ENCODE data around the gene ANKRD55. TPM values are rescaled to one million over a fixed set of nuclear protein-coding genes. Genes with fewer than 3 reads are reported as not detected.

ANKRD55 gene
- total RNA-seq (2021; fragmentation: NEBNext Ultra II Directional; extraction: Animal tissue kit (Norgen Biotek cat#: 25700)) (not detected in 2 replicates), polyA plus RNA-seq (2011; rRNA removed) (not detected in 2 replicates), polyA minus RNA-seq (2011; rRNA and poly(A)+ RNA removed) (not detected in 2 replicates)
- not detected for polyA plus RNA-seq (2011; cell fraction: cytosol; rRNA removed)
- polyA plus RNA-seq (2011; cell fraction: nucleus; rRNA removed): not detected
- not detected in 4 replicates for polyA plus RNA-seq (2012, experiment 1 of 2)
- not detected for polyA plus RNA-seq (2012, experiment 2 of 2)
- not detected for polyA plus RNA-seq (2013, experiment 1 of 2)
- not detected for polyA plus RNA-seq (2013, experiment 2 of 2)
- not detected for polyA minus RNA-seq (2011; cell fraction: cytosol; rRNA and poly(A)+ RNA removed)
- polyA minus RNA-seq (2011; cell fraction: nucleus; rRNA and poly(A)+ RNA removed): not detected
- long read RNA-seq, experiment 1: 0 reads
- long read RNA-seq, experiment 2: 0 reads

GRCh38 chr5:56233230-56233629 is at the start of gene ANKRD55:
ANKRD55 (minus strand) TSS chr5:56233330; CDS start chr5:56232913, 417 bp downstream.
- POLR2A ChIA-PET (ENCODE audit: partially characterized antibody): no interaction called here
- Histone ChIP-seq H3K79me1 (ENCODE audit: low read depth, low read length) (no peaks in the 10 kb centered on the region), H3K9ac (replicated peaks in 1 of 4; ENCODE audit: extremely low read depth in 1 of 4, low read depth in 3 of 4, low read length in 3 of 4) (no peak within 1 kb of the TSS)

More at GRCh38 chr5:56233230-56233629, at the start of gene ANKRD55:
- no peak for TF ChIP-seq TBP (IDR thresholded peaks at IDR 0.05; ENCODE audit: low read depth, low read length)
- TF ChIP-seq BCL11A (IDR thresholded peaks at IDR 0.05; ENCODE audit: low read depth in 2 of 2, low read length in 2 of 2): no peak
- TF ChIP-seq SIN3A (conservative IDR thresholded peaks at IDR 0.05 in 1 of 2, IDR thresholded peaks at IDR 0.05 in 1 of 2; ENCODE audit: low read depth in 1 of 2, low read length in 2 of 2): no peak
- TF ChIP-seq TAF1 (IDR thresholded peaks at IDR 0.05; ENCODE audit: low read depth, low read length): no peak
- no peak for TF ChIP-seq POU5F1 (IDR thresholded peaks at IDR 0.05; ENCODE audit: low read depth, low read length)
- Histone ChIP-seq H3K9me3 (ENCODE audit: insufficient read depth in 2 of 2, low read depth in 1 of 2, low read length in 1 of 2) (no peaks in the 10 kb centered on the region), H2BK5ac (ENCODE audit: low read depth, low read length) (no peak within 1 kb of the TSS), H3K27ac (ENCODE audit: low read depth, low read length) (no peak within 1 kb of the TSS), H3K27me3 (replicated peaks in 1 of 4; ENCODE audit: control insufficient read depth in 3 of 4, extremely low read depth in 1 of 4, insufficient read depth in 3 of 4, low read length in 3 of 4) (no peaks in the 10 kb centered on the region), H3K14ac (ENCODE audit: insufficient read length) (no peak within 1 kb of the TSS), H4K20me1 (replicated peaks in 1 of 2; ENCODE audit: control insufficient read depth in 1 of 2, insufficient read depth in 2 of 2, low read length in 2 of 2) (no peaks in the 10 kb centered on the region), H3K4ac (replicated peaks; ENCODE audit: insufficient read length, low read depth, low read length) (no peak within 1 kb of the TSS), H4K8ac (ENCODE audit: extremely low read depth, insufficient read depth, low read length) (no peak within 1 kb of the TSS), H2AK5ac (ENCODE audit: low read depth, low read length) (no peak within 1 kb of the TSS), H2BK120ac (replicated peaks; ENCODE audit: low read depth, low read length) (no peak within 1 kb of the TSS), H3K79me2 (ENCODE audit: control insufficient read depth in 1 of 2, insufficient read depth in 2 of 2, low read length in 2 of 2) (no peaks in the 10 kb centered on the region), H3K4me3 (ENCODE audit: extremely low read depth in 1 of 4, insufficient read depth in 2 of 4, low read depth in 3 of 4, low read length in 4 of 4) (no peak within 1 kb of the TSS), H3K18ac (ENCODE audit: extremely low read depth, low read length) (no peak within 1 kb of the TSS), H3K23ac (ENCODE audit: insufficient read length) (no peak within 1 kb of the TSS), H3K36me3 (ENCODE audit: control insufficient read depth in 2 of 4, insufficient read depth in 4 of 4, low read length in 3 of 4) (no peaks in the 10 kb centered on the region), H2AFZ (ENCODE audit: low read length) (peak within 1 kb of the TSS; percentile 77; the same call in 1 of the 2 replicates), H2BK12ac (ENCODE audit: low read depth, low read length) (no peak within 1 kb of the TSS), H3K4me2 (ENCODE audit: insufficient read depth in 1 of 2, low read depth in 2 of 2, low read length in 2 of 2) (no peak within 1 kb of the TSS), H3K4me1 (replicated peaks in 1 of 4; ENCODE audit: control insufficient read depth in 3 of 4, insufficient read depth in 4 of 4, low read length in 3 of 4) (peaks cover 0 to 4% (median 0%) of the 10 kb centered on the region in 4 experiments; a peak in 3 of 7 replicates), H4K5ac (ENCODE audit: insufficient read length, low read depth, low read length) (no peak within 1 kb of the TSS), H3K56ac (replicated peaks; ENCODE audit: insufficient read length, low read depth, low read length) (no peak within 1 kb of the TSS), H2BK15ac (ENCODE audit: low read length) (no peak within 1 kb of the TSS), H4K91ac (replicated peaks; ENCODE audit: insufficient read length, low read length) (no peak within 1 kb of the TSS), H3K23me2 (ENCODE audit: low read depth, low read length) (no peaks in the 10 kb centered on the region; the same call in 1 of the 2 replicates), H2BK20ac (ENCODE audit: low read length) (no peak within 1 kb of the TSS)
- CTCF ChIA-PET (ENCODE audit: partially characterized antibody): interaction anchor here (1.1 kb wide), 2 partner anchors 31 to 298 kb away, joined by 3 to 4 read pairs; no protein-coding TSS in a partner anchor
- DNase-seq (ENCODE audit: low read depth in 1 of 2, low spot score in 2 of 2) (no peak), FAIRE-seq (no peak)
- WGBS, 2 experiments (ENCODE audit: extremely low coverage in 1 of 2, insufficient coverage in 1 of 2, insufficient read length in 1 of 2, insufficient replicate concordance in 2 of 2, low coverage in 1 of 2, low lambda C conversion rate in 2 of 2, missing lambda C conversion rate in 1 of 2): 85% methylated on average over 8 of the region's 8 CpGs; no CpG with 5 or more reads in 1 of the 2 experiments
